PFSK-1 (cell line): ENCODE measurements around the gene FTCDNL1.

Experiments used
- FOXP2 ChIP-seq: optimal IDR thresholded peaks from 2 replicates; pipeline ENCODE3; 2011; ENCODE audit warnings: borderline replicate concordance, control low read depth, inconsistent platforms; ENCODE audit not compliant: insufficient read depth; ENCODE audit errors: extremely low read length, extremely low read depth
- POLR2AphosphoS5 ChIP-seq: IDR thresholded peaks from 2 replicates; pipeline ENCODE4 v1.6.1; 2012; ENCODE audit warnings: low read depth, mild to moderate bottlenecking, control low read depth, low read length, moderate library complexity
- REST ChIP-seq, 2 experiments: IDR thresholded peaks; 2 replicates each; pipeline versions ENCODE4 v1.6.1 to v1.8.0; 2011 to 2012; ENCODE audit warnings: low read depth in 2 of 2, low read length in 2 of 2, control low read depth in 1 of 2, inconsistent platforms in 1 of 2, mild to moderate bottlenecking in 1 of 2, moderate library complexity in 1 of 2; ENCODE audit not compliant: insufficient read depth in 1 of 2
- SIN3A ChIP-seq: IDR thresholded peaks from 2 replicates; pipeline ENCODE4 v1.6.1; 2012; ENCODE audit warnings: mild to moderate bottlenecking, low read length, moderate library complexity, borderline replicate concordance; ENCODE audit not compliant: insufficient read depth
- TAF1 ChIP-seq: IDR thresholded peaks from 2 replicates; pipeline ENCODE4 v1.6.1; 2012; ENCODE audit warnings: low read length, control low read depth, borderline replicate concordance; ENCODE audit not compliant: insufficient read depth

- TF ChIP-seq REST (IDR thresholded peaks at IDR 0.05; ENCODE audit: insufficient read depth in 1 of 2, low read depth in 2 of 2, low read length in 2 of 2) (no peak), TAF1 (no peak), SIN3A (no peak), FOXP2 (no peak), POLR2AphosphoS5 (no peak)
Observed at GRCh38 chr2:199739413-199740110, 111.4 kb downstream of the FTCDNL1 start.
